SK-N-SH (cell line): ENCODE data around the gene GOLM1.

Experiments
- CHD2 ChIP-seq: fragments of 150-350 bp; IDR thresholded peaks from 2 replicates; pipeline ENCODE4 v1.6.1; 2018; ENCODE audit warnings: low read length; ENCODE audit not compliant: partially characterized antibody
- CTCF ChIP-seq: fragments of 200-600 bp; sonication (generic); IDR thresholded peaks from 2 replicates; pipeline ENCODE4 v1.6.1; 2017; ENCODE audit warnings: antibody characterized with exemption, mild to moderate bottlenecking, moderate library complexity
- EP300 ChIP-seq, 2 experiments: IDR thresholded peaks; 2 replicates each; pipeline versions ENCODE4 v1.4.0 to v1.6.1; 2012; ENCODE audit warnings: borderline replicate concordance in 1 of 2, low read depth in 1 of 2, low read length in 1 of 2
- EZH2phosphoT487 ChIP-seq: fragments of 200-600 bp; sonication (generic); IDR thresholded peaks from 2 replicates; pipeline ENCODE4 v1.6.1; 2017; ENCODE audit warnings: low read depth, mixed run types, mild to moderate bottlenecking, antibody characterized with exemption, moderate library complexity, borderline replicate concordance
- IRF3 ChIP-seq: fragments of 150-350 bp; IDR thresholded peaks from 2 replicates; pipeline ENCODE4 v1.6.1; 2016; ENCODE audit warnings: mild to moderate bottlenecking, low read depth, low read length
- PBX3 ChIP-seq: IDR thresholded peaks from 2 replicates; pipeline ENCODE4; 2012
- POLR2AphosphoS5 ChIP-seq: IDR thresholded peaks from 2 replicates; pipeline ENCODE4 v1.6.1; 2012; ENCODE audit warnings: low read depth, low read length
- RCOR1 ChIP-seq: fragments of 150-350 bp; IDR thresholded peaks from 2 replicates; pipeline ENCODE4 v1.6.1; 2017; ENCODE audit warnings: antibody characterized with exemption, low read length
- REST ChIP-seq: IDR thresholded peaks from 2 replicates; pipeline ENCODE4 v1.6.1; 2012; ENCODE audit warnings: mild to moderate bottlenecking, low read depth, low read length, moderate library complexity
- RFX5 ChIP-seq: IDR thresholded peaks from 2 replicates; pipeline ENCODE4 v1.6.1; 2012; ENCODE audit warnings: mild to moderate bottlenecking, improper control_type of control experiment, low read length
- SMC3 ChIP-seq: IDR thresholded peaks from 2 replicates; pipeline ENCODE4 v1.6.1; 2012; ENCODE audit warnings: low read depth, low read length, improper control_type of control experiment
- USF2 ChIP-seq: fragments of 150-350 bp; IDR thresholded peaks from 2 replicates; pipeline ENCODE4 v1.6.1; 2017; ENCODE audit warnings: antibody characterized with exemption, low read length, low read depth, borderline replicate concordance
- YY1 ChIP-seq: IDR thresholded peaks from 2 replicates; pipeline ENCODE4 v1.4.0; 2012; ENCODE audit warnings: low read depth, mild to moderate bottlenecking

- TF ChIP-seq YY1 (no peak), CTCF (no peak), REST (no peak), USF2 (no peak), IRF3 (no peak), SMC3 (no peak), RFX5 (no peak), EZH2phosphoT487 (no peak), POLR2AphosphoS5 (no peak), PBX3 (no peak), EP300 (IDR thresholded peaks at IDR 0.05; ENCODE audit: borderline replicate concordance in 1 of 2, low read depth in 1 of 2, low read length in 1 of 2) (no peak), RCOR1 (no peak), CHD2 (no peak)
Measured at GRCh38 chr9:86091477-86091876, 7.9 kb downstream of the GOLM1 start.
